RKO (cell line): ENCODE results near the gene MAMSTR.
"Not testable (repeated sequence)": the region's sequence is repeated elsewhere in the genome, so short reads cannot be mapped to it uniquely, and the experiment has no call there.

ENCODE experiments used
- DNase-seq: peaks from one replicate; pipeline ENCODE4 v3.0.0-alpha.2; 2016; ENCODE audit warnings: low spot score

Gene MAMSTR, protein sequence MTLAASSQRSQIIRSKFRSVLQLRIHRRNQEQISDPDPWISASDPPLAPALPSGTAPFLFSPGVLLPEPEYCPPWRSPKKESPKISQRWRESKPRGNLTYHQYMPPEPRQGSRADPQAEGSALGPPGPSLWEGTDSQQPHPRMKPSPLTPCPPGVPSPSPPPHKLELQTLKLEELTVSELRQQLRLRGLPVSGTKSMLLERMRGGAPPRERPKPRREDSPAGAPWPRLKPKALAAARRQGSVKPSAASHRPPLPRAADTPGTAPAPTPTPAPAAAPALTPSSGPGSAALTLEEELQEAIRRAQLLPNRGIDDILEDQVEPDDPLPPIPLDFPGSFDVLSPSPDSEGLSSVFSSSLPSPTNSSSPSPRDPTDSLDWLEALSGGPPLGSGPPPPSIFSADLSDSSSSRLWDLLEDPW

DNA sequence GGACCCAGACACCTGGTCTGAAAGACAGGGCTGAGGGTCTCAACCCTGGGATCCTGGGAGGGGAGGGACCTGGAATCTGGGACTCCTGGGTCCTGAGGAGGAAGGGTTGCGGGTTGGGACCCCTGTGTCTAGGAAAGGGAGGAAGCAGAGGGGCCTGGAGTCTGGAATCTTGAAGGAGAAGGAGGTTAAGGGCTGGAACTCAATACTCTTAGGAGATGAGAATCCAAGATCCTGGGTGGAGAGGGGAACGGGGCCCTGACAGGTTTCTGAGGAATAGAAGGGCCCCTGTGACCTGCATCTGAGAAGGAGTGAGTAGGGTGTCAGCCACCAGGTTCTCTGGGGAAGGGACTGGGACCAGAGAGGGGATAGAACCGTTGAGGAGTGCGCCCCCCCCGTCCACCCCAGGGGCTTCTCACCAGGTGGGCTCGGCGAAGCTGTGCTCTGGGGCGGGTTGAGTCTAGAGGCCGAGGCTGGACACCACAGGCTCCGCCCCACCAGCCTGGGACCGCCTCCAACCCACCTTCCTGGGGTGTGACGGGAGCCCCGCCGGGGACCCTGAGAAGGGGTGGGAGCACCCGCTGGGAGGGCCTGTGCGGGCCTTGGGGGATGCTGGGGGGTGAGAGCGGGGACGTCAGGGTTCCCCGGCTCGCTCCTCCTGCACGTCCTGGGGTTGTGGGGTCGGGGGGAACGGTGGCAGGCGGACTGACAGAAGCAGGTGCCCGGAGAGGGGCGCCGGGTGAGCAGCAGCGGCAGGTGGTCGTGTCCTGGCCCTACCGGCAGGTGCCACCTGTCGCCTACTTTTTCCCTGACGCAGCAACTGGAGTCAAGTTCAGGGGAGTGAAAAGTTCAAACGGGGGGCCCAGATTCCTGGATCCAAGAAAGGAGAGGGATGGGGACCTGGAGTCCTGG, at the start of gene MAMSTR:
TSS of gene MAMSTR (minus strand) at position 463 of the 909 bp plus-strand sequence. CDS start 694 bp downstream, outside the sequence.
- DNase-seq = no peak

DNA sequence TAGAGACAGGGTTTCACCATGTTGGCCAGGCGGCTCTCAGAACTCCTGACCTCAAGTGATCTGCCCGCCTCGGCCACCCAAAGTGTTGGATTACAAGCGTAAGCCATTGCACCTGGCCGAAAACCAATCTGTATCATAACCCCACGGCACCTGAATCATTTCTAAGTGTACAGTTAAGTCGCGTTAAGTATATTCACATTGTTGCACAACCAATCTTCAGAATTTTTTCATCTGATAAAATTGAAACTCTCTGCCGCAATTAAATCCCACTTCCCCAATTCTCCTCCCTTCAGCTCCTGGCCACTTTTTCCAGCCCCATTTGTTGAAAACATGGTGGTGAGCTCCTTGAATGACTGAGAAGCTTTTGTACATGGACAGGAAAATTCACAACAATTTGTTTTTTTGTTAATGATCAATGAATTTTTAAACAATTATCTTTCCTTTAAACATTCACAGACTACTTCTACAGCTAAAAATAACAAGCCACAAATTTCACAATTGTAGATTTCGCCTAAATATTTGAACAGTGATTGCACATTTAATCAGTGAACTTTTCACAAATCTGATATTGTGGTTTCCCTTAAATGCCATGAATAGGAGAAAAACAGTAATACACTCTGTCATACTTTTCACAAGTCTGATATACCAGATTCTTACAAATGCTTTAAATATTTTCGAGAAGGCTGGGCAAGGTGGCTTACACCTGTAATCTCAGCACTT, 49.6 kb upstream of the MAMSTR start:
- DNase-seq = no peak

DNA sequence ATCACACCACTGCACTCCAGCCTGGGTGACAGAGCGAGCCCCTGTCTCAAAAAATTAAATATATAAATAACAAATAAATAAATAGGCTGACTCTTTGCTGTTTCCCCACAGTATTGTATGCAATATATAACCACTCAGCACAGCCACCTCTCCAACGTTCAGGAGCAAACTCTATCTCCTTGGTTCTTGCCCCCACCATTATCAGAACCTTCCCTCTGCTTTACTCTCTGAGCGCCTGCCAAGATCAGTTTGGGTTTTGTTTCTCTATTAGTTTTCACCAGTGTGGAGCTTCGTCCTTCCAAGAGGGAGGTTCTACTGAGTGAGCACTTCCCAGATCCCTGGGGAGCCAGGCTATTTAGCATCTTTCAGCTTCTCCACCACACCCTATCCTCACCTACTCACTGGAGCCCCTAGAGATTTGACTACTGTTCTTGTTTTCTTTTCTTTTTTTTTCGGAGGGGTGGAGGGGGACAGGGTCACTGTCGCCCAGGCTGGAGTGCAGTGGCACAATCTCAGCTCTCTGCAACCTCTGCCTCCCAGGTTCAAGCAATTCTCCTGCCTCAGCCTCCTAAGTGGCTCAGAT, 48.7 kb upstream of the MAMSTR start:
- not testable (repeated sequence) for DNase-seq

DNA sequence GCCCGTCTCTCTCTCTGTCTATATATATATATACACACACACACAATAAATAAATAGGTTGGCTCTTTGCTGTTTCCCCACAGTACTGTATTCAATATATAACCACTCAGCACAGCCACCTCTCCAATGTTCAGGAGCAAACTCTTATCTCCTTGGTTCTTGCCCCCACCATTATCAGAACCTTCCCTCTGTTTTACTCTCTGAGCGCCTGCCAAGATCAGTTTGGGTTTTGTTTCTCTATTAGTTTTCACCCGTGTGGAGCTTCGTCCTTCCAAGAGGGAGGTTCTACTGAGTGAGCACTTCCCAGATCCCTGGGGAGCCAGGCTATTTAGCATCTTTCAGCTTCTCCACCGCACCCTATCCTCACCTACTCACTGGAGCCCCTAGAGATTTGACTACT, 46.3 kb upstream of the MAMSTR start:
- not testable (repeated sequence) for DNase-seq

DNA sequence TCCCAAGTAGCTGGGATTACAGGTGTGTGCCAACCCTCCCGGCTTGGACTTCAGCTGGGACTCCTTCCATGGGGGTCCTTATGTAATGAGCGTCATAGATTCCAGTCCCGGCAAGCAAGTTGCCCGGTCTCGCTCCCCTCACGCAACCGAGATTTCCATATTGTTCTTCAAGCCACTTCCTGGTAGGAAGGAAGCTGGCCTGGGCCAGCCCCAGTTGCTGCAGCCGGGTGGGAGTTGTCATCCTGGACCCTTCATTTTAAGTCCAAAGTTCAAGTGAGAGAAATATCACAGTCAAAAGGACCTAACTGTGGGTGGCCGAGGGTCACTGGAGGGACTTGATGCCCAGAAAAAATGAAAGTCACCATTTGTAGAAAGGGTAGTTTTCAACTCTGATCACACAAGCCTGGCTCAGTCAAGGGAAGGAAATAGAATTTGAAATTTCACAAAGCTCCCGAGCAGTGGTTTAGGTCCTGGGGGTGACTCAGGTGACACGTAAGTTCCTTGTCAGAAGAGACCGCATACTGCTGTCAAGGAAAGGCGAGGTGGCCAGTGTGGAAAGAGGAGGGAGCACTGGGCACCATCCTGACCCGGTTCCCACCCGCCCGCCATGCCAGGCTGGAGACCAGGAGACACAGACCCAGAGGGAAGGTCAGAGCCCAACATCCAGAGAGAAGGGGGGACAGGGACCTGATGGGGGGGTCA, 41.1 kb upstream of the MAMSTR start:
- peak; percentile 71 for DNase-seq

DNA sequence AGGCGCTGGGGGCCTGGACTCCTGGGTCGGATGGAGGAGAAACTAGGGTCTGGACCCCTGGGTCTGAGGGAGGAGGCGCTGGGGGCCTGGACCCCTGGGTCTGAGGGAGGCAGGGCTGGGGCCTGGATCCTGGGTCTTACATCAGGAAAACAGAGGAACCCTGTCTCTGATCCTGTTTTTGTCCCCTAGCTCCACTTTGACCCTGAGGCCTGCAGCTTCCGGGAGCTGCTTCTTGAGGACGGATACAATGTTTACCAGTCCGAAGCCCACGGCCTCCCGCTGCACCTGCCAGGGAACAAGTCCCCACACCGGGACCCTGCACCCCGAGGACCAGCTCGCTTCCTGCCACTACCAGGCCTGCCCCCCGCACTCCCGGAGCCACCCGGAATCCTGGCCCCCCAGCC, 38.2 kb upstream of the MAMSTR start:
- no peak for DNase-seq

DNA sequence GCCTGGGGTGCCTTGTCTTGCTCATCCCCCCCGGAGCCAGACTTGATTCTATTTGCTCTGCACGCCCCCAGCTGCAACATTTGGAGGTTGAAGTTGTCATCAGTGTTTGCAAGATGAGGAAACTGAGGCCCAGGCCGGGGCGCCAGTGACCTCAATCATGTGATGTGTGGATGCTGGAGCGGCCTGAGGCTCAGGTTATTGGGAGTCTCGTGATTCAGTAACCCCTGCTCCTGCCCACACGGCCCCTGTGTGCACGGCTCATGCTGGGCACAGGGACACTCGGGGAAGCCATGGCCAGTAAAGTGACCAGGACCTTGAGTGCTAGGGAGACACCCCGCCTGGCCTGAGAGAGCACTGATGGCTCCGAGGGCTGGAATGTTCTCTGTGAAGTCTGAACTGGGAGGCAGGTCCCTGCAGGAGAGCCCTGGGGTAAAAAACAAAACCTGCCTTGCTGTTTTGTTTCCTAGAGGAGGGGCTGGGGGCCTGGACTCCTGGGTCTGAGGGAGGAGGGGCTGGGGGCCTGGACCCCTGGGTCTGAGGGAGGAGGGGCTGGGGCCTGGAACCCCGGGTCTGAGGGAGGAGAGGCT, 37.7 kb upstream of the MAMSTR start:
- DNase-seq = no peak

DNA sequence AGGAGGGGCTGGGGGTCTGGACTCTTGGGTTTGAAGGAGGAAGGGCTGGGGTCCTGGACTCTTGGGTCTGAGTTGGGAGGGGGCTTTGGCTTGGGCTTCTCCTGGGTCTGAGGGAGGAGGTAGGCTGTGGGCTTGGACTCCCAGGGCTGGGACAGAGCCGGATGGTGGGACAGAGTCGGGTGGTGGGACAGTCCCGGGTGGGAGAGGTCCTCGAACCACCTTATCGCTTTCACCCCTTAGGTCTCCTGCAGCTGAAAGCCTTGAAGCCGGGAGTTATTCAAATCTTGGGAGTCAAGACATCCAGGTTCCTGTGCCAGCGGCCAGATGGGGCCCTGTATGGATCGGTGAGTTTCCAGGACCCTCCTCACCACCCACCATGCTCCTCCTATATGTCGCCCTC, 37.2 kb upstream of the MAMSTR start:
- no peak for DNase-seq

DNA sequence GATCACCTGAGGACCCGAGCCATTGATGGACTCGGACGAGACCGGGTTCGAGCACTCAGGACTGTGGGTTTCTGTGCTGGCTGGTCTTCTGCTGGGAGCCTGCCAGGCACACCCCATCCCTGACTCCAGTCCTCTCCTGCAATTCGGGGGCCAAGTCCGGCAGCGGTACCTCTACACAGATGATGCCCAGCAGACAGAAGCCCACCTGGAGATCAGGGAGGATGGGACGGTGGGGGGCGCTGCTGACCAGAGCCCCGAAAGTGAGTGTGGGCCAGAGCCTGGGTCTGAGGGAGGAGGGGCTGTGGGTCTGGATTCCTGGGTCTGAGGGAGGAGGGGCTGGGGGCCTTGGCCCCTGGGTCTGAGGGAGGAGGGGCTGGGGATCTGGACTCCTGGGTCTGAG, 36.7 kb upstream of the MAMSTR start:
- DNase-seq = no peak

DNA sequence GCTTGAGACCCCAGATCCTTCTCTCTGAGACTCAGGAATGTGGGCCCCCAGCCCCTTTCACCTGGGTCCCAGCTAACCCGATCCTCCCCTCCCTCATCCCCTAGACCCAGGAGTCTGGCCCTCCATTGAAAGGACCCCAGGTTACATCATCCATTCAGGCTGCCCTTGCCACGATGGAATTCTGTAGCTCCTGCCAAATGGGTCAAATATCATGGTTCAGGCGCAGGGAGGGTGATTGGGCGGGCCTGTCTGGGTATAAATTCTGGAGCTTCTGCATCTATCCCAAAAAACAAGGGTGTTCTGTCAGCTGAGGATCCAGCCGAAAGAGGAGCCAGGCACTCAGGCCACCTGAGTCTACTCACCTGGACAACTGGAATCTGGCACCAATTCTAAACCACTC, 36.3 kb upstream of the MAMSTR start:
- no peak for DNase-seq

DNA sequence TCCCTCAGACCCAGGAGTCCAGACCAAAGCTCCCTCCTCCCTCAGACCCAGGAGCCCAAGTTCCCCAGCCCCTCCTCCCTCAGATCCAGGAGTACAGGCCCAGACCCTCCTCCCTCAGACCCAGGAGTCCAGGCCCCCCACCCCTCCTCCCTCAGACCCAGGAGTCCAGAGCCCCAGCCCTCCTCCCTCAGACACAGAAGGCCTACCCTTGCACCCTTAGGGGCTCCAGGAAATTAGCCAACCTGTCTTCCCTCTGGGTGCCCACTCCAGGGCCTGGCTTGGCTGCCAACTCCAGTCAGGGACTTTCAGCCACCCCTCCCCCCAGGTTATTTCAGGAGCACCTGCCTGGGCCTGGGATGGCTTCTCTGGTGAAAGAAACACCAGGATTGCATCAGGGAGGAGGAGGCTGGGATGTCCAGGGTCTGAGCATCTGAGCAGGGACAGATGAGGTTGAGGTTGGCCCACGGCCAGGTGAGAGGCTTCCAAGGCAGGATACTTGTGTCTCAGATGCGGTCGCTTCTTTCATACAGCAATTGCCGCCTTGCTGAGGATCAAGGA, 35.6 kb upstream of the MAMSTR start, which contains the start of gene FGF21:
TSS of gene FGF21 (plus strand) at position 441 of the 558 bp plus-strand sequence. CDS start 713 bp downstream, outside the sequence.
- DNase-seq = no peak

DNA sequence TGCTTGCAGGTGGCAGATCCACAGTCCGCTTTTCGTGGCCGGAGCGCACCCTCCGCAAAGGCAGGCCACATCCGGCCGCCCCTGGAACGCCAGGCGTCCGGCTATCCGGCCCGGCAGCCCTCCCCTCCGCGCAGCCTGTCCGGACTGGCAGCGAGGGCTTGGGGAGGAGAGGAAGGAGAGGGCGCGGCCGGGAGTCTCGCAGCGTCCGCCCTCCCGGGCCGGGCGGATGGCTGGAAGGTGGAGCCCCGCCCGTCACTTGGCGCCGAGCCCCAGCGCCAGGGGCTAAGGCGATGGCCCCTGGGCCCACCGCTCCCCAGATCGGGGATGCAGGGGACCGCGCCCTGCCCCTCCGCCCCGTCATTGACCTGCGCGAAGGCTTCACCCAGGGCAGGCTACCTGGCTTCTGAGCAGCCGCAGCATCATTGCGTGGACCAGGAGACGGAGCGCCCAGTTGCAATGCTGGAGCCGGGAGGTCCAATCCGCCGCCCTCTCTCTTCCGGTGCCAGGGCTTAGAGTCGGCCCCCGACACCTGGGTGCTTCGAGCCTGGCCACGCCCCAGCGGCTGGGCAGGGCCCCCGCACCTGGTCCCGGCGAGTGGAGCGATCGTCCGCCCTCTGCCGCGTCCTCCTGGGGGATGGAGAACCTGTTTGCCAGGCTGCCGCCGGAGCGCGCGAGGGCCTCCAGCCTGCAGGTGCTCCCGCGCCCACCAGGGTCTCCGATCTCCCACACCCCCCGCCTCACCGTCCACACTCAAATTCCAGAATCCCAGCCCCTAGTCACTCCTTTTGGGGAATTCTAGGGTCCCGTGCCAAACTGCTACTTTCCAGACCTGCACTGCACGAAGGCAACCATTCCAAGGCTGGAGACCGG, 33.2 kb upstream of the MAMSTR start, which contains the start of gene FUT1:
TSS of gene FUT1 (minus strand) at position 146 of the 870 bp plus-strand sequence. CDS start 1,360 bp downstream, outside the sequence.
- DNase-seq = peak; percentile 66

DNA sequence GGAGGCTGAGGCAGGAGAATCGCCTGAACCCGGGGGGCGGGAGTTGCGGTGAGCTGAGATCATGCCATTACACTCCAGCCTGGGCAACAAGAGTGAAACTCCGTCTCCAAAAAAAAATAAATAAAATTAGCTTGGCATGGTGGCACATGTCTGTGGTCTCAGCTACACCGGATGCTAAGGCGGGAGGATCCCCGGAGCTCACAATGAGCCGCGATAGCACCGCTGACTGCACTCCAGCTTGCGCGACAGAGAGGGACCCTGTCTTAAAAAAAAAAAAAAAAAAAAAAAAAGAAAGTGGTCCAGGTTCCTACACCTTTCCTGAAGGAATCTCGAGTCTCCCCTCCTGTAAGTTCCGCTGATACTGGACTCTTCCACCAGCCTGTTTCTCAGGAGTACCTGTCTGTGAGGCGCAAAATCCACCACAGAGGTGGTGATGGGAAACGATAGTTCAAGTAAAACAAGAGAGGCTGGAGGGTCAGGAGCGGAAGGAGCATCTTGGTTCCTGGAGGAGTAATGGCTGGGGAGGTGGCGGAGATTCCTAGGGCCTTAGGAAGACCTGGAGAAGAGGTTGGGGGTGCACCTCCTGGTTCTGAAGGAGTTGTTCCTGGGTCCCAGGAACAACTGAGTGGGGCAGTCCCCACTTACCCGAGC, 32.4 kb upstream of the MAMSTR start:
- DNase-seq = no peak

DNA sequence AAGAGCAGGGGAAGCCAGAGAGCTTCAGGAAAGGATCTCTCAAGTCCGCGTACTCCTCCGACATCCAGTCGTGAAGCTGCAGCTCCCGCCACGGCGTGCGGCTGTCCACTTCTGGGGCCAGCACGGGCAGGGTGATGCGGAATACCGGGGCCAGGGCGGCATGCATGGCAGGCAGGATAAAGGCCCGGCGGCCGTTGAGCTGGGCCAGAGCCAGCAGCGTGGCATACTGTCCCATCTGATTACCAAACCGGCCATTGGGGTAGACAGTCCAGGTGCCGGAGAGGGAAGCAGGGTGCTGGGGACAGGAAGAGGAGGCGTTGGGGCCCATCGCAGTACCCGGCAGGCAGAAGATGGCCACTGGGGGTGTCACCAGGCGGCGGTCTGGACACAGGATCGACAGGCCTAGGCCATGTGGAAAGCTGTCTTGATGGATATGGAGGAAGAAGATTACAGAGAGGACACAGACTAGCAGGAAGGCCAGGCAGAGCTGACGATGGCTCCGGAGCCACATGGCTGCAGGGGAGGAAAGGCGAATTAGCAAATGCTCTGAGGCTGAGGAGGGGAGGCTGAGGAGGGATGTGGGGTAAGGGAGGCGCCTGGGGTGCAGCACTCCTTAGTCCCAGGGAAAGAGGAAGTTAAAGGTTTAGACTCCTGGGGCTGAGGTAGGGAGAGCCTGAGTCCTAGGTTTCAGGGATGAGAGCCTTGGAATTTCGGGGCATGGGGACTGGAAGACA, 31.4 kb upstream of the MAMSTR start:
- no peak for DNase-seq

DNA sequence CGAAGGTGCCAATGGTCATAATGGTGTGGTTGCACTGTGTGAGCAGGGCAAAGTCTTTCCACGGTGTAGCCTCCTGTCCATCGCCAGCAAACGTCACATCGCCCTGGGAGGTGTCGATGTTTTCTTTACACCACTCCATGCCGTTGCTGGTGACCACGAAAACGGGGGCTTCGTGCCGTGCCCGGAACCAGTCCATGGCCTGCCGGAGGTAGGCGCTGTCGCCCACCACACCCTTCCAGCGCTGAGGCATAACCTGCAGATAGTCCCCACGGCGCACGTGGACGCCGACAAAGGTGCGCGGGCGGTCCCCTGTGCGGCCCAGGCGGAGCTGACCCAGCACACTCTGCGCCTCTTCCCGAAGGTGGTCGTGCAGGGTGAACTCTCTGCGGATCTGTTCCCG, 30.8 kb upstream of the MAMSTR start:
- DNase-seq = no peak

DNA sequence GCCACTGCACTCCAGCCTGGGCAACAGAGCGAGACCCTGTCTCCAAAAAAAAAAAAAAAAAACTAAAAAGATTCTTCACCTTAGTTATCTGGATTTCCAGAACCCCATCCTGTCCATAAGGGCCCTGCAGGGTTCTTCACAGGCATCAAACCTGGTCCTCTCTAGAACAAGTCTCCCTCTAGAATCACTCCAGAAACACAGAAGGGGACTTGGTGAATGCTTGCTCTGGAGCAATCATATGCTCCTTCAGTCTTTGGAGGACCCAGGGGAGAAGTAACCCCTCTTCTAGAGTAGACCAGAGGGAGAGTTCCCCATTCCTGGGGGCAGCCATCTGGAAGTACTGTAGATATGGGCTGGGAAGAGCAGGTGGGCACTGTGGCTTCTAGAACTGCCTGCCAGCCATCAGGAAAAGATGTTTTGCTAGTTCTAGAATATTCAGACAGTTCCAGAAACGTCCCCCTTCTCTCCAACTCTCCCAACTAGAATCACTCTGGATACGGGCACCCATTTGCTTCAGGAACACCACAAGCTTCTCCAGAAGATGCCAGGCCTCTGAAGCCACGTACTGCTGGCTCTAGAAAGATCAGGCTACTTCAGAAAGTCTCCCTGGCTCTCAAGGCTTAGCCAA, 30.2 kb upstream of the MAMSTR start:
- DNase-seq = no peak

DNA sequence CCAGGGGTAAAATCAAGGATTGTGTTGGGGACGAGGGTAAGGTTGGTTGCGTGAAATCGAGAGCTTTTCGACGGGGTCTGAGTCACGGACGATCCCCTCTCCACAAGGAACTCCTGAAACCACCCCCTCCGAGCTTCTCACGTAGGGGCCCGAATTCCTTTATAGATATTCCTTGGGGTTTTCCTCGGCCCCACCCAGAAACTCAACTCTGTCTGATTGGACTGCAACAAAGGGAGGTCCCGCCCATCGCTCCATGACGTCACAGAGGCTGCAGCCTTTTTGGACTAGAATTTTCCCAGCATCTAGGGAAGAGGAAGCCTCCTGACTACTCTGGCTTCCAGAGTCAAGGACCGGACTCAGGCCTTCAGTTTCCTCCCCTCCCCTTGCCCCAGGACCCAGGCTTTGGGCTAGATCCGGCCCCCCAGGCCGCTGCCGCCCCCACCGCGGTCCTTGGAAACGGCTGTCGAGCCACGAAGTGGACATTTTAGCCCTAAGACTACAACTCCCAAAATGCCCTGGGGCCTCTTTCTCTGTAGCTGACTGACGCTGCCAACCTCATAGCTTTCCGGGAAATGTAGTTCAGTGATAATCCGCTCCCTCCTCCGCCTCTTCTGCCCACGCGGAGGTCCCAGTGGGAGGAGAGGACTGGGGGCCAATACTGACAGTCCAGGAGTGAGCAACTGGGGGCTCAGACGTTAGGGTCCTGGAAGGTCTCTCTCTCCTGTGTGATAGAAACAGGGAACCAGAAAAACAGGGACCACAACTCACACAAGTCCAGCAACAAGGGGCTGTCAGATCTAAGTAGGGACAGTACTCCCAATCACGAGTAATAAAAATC, 27.4 kb upstream of the MAMSTR start, which contains the start of gene IZUMO1:
TSS of gene IZUMO1 (minus strand) at position 172 of the 838 bp plus-strand sequence. CDS start 1,050 bp downstream, outside the sequence.
- no peak for DNase-seq
